Measurements from ENCODE around the gene SLC6A1. TPM values are rescaled to one million over a fixed set of nuclear protein-coding genes. Genes with fewer than 3 reads are reported as not detected.

Gene SLC6A1
- total RNA-seq, 2 experiments from 2014 or later, result not detected

DNA sequence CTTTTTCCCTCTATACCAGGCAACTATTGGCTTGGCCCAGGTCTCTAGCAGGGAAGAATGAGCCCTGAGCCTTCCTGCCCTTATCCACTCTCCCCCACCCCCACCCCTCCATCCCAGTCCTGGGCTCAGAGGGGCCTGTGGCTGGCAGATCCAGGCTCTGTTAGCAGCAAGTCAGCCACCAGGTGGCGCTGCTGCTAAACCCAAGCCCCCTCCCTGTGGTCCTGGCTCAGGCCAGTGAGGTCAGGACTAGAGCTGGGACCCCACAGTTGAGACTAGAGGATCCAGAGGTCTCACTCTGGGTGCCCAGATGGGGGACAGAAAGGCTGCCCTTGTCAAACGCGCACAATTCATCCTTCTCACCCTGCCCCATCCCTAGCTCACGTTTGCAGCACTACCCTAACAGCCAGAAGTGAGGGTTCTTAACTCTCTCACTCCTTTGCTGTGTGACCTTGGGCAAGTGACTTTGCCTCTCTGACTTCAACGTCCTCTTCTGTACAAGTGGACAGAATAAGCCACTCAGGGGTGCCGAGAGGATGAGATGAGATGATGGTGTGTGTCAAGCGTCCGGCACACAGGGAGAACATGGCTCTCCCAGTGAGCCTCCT, 46.8 kb upstream of the SLC6A1 start:
- CTCF ChIA-PET (ENCODE audit: unreplicated experiment), result interaction anchor here (0.6 kb wide), 1 partner anchor 73 kb away, joined by 3 read pairs; no protein-coding TSS in a partner anchor
- Histone ChIP-seq H3K4me1 (ENCODE audit: insufficient read depth, low read length, poor library complexity, severe bottlenecking) (no peaks in the 10 kb centered on the region), H3K27ac (ENCODE audit: low read depth, low read length, poor library complexity, severe bottlenecking) (no peak overlapping the region), H3K4me3 (ENCODE audit: low read depth, low read length, poor library complexity, severe bottlenecking) (no peak overlapping the region), H2AFZ (ENCODE audit: low read length) (no peak overlapping the region), H3K79me2 (ENCODE audit: insufficient read depth, low read depth, low read length) (no peaks in the 10 kb centered on the region), H3K4me2 (ENCODE audit: low read length) (no peak overlapping the region), H3K9me3 (ENCODE audit: low read length) (no peaks in the 10 kb centered on the region), H4K20me1 (ENCODE audit: insufficient read depth, low read length) (no peaks in the 10 kb centered on the region), H3K36me3 (ENCODE audit: insufficient read depth, low read length) (no peaks in the 10 kb centered on the region), H3K9me2 (ENCODE audit: insufficient read depth, low read length) (no peaks in the 10 kb centered on the region)
- DNase-seq (ENCODE audit: low spot score), result peak; percentile 71
- no TSS peak for BruUV-seq (replicated peaks)
- POLR2A ChIA-PET, result no interaction called here
- intact Hi-C loops (cut with micrococcal nuclease; ENCODE audit: unreplicated experiment), result loop anchor here (1.0 kb wide), 1 partner anchor 114 kb away; no protein-coding TSS in a partner anchor
- TF ChIP-seq, protein P1, sequence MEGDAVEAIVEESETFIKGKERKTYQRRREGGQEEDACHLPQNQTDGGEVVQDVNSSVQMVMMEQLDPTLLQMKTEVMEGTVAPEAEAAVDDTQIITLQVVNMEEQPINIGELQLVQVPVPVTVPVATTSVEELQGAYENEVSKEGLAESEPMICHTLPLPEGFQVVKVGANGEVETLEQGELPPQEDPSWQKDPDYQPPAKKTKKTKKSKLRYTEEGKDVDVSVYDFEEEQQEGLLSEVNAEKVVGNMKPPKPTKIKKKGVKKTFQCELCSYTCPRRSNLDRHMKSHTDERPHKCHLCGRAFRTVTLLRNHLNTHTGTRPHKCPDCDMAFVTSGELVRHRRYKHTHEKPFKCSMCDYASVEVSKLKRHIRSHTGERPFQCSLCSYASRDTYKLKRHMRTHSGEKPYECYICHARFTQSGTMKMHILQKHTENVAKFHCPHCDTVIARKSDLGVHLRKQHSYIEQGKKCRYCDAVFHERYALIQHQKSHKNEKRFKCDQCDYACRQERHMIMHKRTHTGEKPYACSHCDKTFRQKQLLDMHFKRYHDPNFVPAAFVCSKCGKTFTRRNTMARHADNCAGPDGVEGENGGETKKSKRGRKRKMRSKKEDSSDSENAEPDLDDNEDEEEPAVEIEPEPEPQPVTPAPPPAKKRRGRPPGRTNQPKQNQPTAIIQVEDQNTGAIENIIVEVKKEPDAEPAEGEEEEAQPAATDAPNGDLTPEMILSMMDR (conservative IDR thresholded peaks at IDR 0.05; ENCODE audit: low read length), result peak; percentile 91
- TF ChIP-seq EZH2phosphoT487 (IDR thresholded peaks at IDR 0.05; ENCODE audit: borderline replicate concordance, low read depth, low read length), result no peak

DNA sequence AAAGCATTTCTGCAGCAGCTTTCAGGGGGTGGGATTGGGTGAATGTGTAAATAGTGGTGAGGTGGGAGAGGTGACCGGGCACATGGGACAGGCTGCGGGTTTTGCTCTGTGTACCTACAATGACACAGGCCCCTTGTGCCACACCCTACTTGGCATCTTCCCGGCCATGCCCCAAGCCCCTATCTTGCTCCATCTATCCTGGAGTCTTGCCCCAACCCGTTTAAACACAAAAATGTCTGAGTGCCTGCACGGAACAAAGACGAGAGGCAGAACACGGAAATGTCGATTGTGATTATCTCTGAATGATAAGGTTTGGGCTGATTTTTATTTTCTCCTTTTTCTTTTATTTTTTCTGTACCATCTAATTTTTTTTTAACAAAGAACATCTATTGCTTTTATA, 46.0 kb upstream of the SLC6A1 start:
- Histone ChIP-seq H3K4me3 (ENCODE audit: low read depth, low read length, poor library complexity, severe bottlenecking) (no peak overlapping the region), H4K20me1 (ENCODE audit: insufficient read depth, low read length) (no peaks in the 10 kb centered on the region), H2AFZ (ENCODE audit: low read length) (no peak overlapping the region), H3K9me2 (ENCODE audit: insufficient read depth, low read length) (no peaks in the 10 kb centered on the region), H3K79me2 (ENCODE audit: insufficient read depth, low read depth, low read length) (no peaks in the 10 kb centered on the region), H3K4me1 (ENCODE audit: insufficient read depth, low read length, poor library complexity, severe bottlenecking) (no peaks in the 10 kb centered on the region), H3K27ac (ENCODE audit: low read depth, low read length, poor library complexity, severe bottlenecking) (no peak overlapping the region), H3K4me2 (ENCODE audit: low read length) (no peak overlapping the region), H3K36me3 (ENCODE audit: insufficient read depth, low read length) (no peaks in the 10 kb centered on the region), H3K9me3 (ENCODE audit: low read length) (no peaks in the 10 kb centered on the region)
- BruUV-seq (replicated peaks), result no TSS peak
- ChIA-PET POLR2A (no interaction called here), CTCF (ENCODE audit: unreplicated experiment) (no interaction called here)
- no peak for DNase-seq (ENCODE audit: low spot score)
- intact Hi-C loops (cut with micrococcal nuclease; ENCODE audit: unreplicated experiment), result no loop called here
- TF ChIP-seq, protein P1 (conservative IDR thresholded peaks at IDR 0.05; ENCODE audit: low read length), result no peak
- no peak for TF ChIP-seq EZH2phosphoT487 (IDR thresholded peaks at IDR 0.05; ENCODE audit: borderline replicate concordance, low read depth, low read length)

DNA sequence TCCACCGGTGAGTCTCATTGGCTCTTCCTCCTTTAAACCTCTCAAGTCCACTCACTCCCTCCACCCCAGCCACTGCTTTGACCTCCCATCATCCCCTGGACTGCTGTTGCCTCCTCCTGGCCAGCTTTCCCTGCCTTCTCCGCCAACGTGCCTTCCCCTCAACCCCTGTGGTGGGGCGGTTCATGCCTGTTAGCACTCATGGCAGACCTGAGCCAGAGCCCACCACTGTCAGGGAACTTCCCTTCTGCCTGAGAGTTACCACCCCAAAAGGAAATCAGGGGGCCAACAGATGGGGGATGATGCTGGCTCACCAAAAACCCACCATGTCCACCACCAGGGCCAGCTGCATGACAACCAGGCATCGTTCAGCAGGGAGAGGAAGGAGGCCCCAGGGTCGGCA, 44.2 kb upstream of the SLC6A1 start:
- no TSS peak for BruUV-seq (replicated peaks)
- Histone ChIP-seq H3K79me2 (ENCODE audit: insufficient read depth, low read depth, low read length) (no peaks in the 10 kb centered on the region), H3K4me1 (ENCODE audit: insufficient read depth, low read length, poor library complexity, severe bottlenecking) (no peaks in the 10 kb centered on the region)

More for the DNA sequence above, 44.2 kb upstream of the SLC6A1 start:
- ChIA-PET CTCF (ENCODE audit: unreplicated experiment) (no interaction called here), POLR2A (no interaction called here)
- intact Hi-C loops (cut with micrococcal nuclease; ENCODE audit: unreplicated experiment), result no loop called here
- Histone ChIP-seq H2AFZ (ENCODE audit: low read length) (no peak overlapping the region), H3K36me3 (ENCODE audit: insufficient read depth, low read length) (no peaks in the 10 kb centered on the region), H3K9me3 (ENCODE audit: low read length) (no peaks in the 10 kb centered on the region), H3K4me2 (ENCODE audit: low read length) (no peak overlapping the region), H3K4me3 (ENCODE audit: low read depth, low read length, poor library complexity, severe bottlenecking) (no peak overlapping the region), H4K20me1 (ENCODE audit: insufficient read depth, low read length) (no peaks in the 10 kb centered on the region), H3K27ac (ENCODE audit: low read depth, low read length, poor library complexity, severe bottlenecking) (no peak overlapping the region), H3K9me2 (ENCODE audit: insufficient read depth, low read length) (no peaks in the 10 kb centered on the region)
- no peak for DNase-seq (ENCODE audit: low spot score)
- TF ChIP-seq EZH2phosphoT487 (IDR thresholded peaks at IDR 0.05; ENCODE audit: borderline replicate concordance, low read depth, low read length), result no peak
- TF ChIP-seq, protein P1 (conservative IDR thresholded peaks at IDR 0.05; ENCODE audit: low read length), result no peak
